ENCODE measurements around the gene TMX3.

GRCh38 chr18:68696937-68697336 is 18.0 kb downstream of the TMX3 start:
- TF ChIP-seq, protein P1, sequence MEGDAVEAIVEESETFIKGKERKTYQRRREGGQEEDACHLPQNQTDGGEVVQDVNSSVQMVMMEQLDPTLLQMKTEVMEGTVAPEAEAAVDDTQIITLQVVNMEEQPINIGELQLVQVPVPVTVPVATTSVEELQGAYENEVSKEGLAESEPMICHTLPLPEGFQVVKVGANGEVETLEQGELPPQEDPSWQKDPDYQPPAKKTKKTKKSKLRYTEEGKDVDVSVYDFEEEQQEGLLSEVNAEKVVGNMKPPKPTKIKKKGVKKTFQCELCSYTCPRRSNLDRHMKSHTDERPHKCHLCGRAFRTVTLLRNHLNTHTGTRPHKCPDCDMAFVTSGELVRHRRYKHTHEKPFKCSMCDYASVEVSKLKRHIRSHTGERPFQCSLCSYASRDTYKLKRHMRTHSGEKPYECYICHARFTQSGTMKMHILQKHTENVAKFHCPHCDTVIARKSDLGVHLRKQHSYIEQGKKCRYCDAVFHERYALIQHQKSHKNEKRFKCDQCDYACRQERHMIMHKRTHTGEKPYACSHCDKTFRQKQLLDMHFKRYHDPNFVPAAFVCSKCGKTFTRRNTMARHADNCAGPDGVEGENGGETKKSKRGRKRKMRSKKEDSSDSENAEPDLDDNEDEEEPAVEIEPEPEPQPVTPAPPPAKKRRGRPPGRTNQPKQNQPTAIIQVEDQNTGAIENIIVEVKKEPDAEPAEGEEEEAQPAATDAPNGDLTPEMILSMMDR (IDR thresholded peaks at IDR 0.05): no peak
- TF ChIP-seq POLR2A (IDR thresholded peaks at IDR 0.05) (no peak), POLR2AphosphoS5 (IDR thresholded peaks at IDR 0.05) (no peak)
